Upper lobe of left lung (tissue), 6 donors: ENCODE data around the gene IFNL4. TPM values are rescaled to one million over a fixed set of nuclear protein-coding genes. Genes with fewer than 3 reads are reported as not detected.
A peak's percentile ranks its signal among the peaks of the same experiment; 100 is the strongest.

Experiments
- ATAC-seq, 2 donors: fragments of 200-7000 bp; cut with Tn5 transposase; one replicate each; pipeline ENCODE4 v1.9.1; 2022; ENCODE audit warnings: mild to moderate bottlenecking in 2 of 2, moderate library complexity in 2 of 2; ENCODE audit not compliant: low FRiP score in 2 of 2
- DNase-seq, 2 donors: peaks; one replicate each; pipeline ENCODE4 v3.0.0-alpha.2; 2019 to 2020
- H3K27ac ChIP-seq, 4 donors: fragments of 200-600 bp; sonication (generic); one replicate each; pipeline ENCODE4 v1.5.1; 2016 to 2019
- H3K27me3 ChIP-seq, 4 donors: fragments of 200-600 bp; sonication (generic); one replicate each; pipeline ENCODE4 v1.5.1; 2017 to 2019
- H3K36me3 ChIP-seq, 4 donors: fragments of 200-600 bp; sonication (generic); one replicate each; pipeline ENCODE4 v1.5.1; 2016 to 2019
- H3K4me1 ChIP-seq, 4 donors: fragments of 200-600 bp; sonication (generic); one replicate each; pipeline ENCODE4 v1.5.1; 2018 to 2019
- H3K4me3 ChIP-seq, 4 donors: fragments of 200-600 bp; sonication (generic); one replicate each; pipeline ENCODE4 v1.5.1; 2017 to 2019; ENCODE audit warnings: mild to moderate bottlenecking in 2 of 4, moderate library complexity in 1 of 4
- H3K9me3 ChIP-seq, 4 donors: fragments of 200-600 bp; sonication (generic); one replicate each; pipeline ENCODE4 v1.5.1; 2018 to 2019
- CTCF ChIP-seq, 6 experiments: fragments of 450-650 bp in 4 of 6; fragments of 200-600 bp in 2 of 6; sonication (generic) in 2 of 6; IDR thresholded peaks; one replicate each; pipeline ENCODE4 v1.5.1; 2016 to 2019; ENCODE audit warnings: antibody characterized with exemption in 6 of 6
- EP300 ChIP-seq, 4 donors: sonication (generic); formaldehyde crosslinking; IDR thresholded peaks; one replicate each; pipeline ENCODE4 v1.5.1; 2017; ENCODE audit warnings: antibody characterized with exemption in 4 of 4, control low read depth in 2 of 4
- POLR2A ChIP-seq, 4 donors: fragments of 450-650 bp; IDR thresholded peaks; one replicate each; pipeline ENCODE4 v1.5.1; 2016 to 2017; ENCODE audit warnings: antibody characterized with exemption in 4 of 4, mild to moderate bottlenecking in 2 of 4
- POLR2AphosphoS5 ChIP-seq, 2 donors: sonication (generic); formaldehyde crosslinking; IDR thresholded peaks; one replicate each; pipeline ENCODE4 v1.5.1; 2017; ENCODE audit warnings: antibody characterized with exemption in 2 of 2
- WGBS, 2 donors: methylation state at CpG; one replicate each; pipeline ENCODE4 v1.1.5; 2017 to 2018; 5-methylcytosine and 5-hydroxymethylcytosine counted together
- total RNA-seq, 6 donors: library from RNA; depleted of rRNA in 4 of 6; stranded (reverse); fragments of >200 nt in 4 of 6; gene quantifications; one replicate each; pipeline versions ENCODE4 v1.1.0 to v1.2.1, GENCODE V29; 2016 to 2021
- donor health status: DM: no; HTN: no; CAD: no; lungs with moderate emphysema.
- donor health status: DM: no; HTN: yes; CAD: no; lungs with severe emphysema.

IFNL4 gene
- total RNA-seq, 6 donors from 2014 or later = not detected

DNA sequence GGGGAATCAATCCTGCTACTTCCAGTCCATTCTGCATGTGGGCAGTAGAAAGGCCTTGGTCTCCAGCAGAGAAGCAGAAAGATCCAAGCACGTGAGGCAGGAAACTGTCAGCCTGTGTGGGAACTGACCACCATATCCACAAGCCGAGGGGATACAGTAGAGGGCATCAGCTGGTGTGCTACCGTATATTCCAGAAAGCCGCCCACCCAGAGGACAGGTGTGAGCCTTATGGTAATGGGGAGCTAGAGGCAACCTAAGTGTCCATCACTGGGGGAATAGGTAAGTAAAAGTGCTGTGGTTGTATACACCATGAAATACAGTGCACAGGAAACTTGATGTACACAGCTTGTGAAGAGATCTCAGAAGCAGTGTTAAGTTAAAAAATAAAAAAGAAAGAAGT is 44.7 kb upstream of the IFNL4 start:
- no peaks in the 10 kb centered on the region for H3K27me3 ChIP-seq
- no peaks in the 10 kb centered on the region for H3K4me1 ChIP-seq
- no peaks in the 10 kb centered on the region for H3K36me3 ChIP-seq
- TF ChIP-seq POLR2AphosphoS5 (IDR thresholded peaks at IDR 0.05) (no peak), CTCF (IDR thresholded peaks at IDR 0.05) (no peak), EP300 (IDR thresholded peaks at IDR 0.05) (no peak), POLR2A (IDR thresholded peaks at IDR 0.05) (no peak)
- DNase-seq = no peak
- ATAC-seq = no peak
- H3K4me3 ChIP-seq = no peak overlapping the region
- no peak overlapping the region for H3K27ac ChIP-seq
- H3K9me3 ChIP-seq = no peaks in the 10 kb centered on the region
- WGBS, 2 donors = 58 to 60% methylated on average over 4 of the region's 4 CpGs

DNA sequence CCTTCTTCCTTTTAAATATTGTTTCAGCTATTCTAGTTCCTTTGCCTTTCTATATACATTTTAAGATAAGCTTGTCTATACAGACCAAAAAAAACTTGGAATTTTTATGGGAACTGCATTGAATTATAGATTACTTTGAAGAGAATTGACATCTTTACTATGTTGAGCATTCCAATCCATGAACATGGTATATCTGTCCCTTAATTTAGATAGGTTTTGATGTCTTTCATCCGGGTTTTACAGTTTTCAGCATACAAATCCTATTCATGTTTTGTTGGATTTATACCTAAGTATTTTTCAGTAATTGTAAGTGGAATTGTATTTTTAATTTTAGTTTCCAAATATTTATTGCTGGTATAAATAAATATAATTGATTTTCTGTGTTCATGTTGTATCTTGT is 35.4 kb upstream of the IFNL4 start:
- Histone ChIP-seq H3K4me3 (no peak overlapping the region), H3K27ac (no peak overlapping the region), H3K4me1 (no peaks in the 10 kb centered on the region), H3K36me3 (no peaks in the 10 kb centered on the region), H3K27me3 (no peaks in the 10 kb centered on the region), H3K9me3 (no peaks in the 10 kb centered on the region)
- DNase-seq (no peak), ATAC-seq (no peak)
- TF ChIP-seq POLR2A (IDR thresholded peaks at IDR 0.05) (no peak), POLR2AphosphoS5 (IDR thresholded peaks at IDR 0.05) (no peak), EP300 (IDR thresholded peaks at IDR 0.05) (no peak), CTCF (IDR thresholded peaks at IDR 0.05) (no peak)
- 76 to 83% methylated on average over 1 of the region's 1 CpG for WGBS, 2 donors

DNA sequence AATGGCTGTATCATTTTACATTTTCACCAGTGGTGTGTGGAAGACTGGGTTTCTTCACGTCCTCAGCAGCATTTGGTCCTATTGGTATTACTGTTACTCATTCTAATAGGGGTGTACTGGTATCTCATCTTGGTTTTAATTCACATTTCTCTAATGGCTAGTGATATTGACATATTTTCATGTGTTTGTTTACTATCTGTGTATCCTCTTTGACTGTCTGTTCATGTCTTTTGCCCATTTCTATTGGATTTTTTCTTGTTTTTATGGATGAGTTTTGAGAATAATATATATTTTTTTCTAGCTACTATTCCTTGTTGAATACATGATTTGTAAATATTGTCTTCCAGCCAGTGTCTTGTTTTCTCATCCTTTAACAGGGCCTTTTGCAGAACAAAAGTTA is 33.4 kb upstream of the IFNL4 start:
- Histone ChIP-seq H3K4me1 (no peaks in the 10 kb centered on the region), H3K36me3 (no peaks in the 10 kb centered on the region), H3K27ac (no peak overlapping the region), H3K4me3 (no peak overlapping the region), H3K27me3 (no peaks in the 10 kb centered on the region), H3K9me3 (no peaks in the 10 kb centered on the region)
- DNase-seq (no peak), ATAC-seq (no peak)
- 50 to 62% methylated on average over 1 of the region's 1 CpG for WGBS, 2 donors
- TF ChIP-seq POLR2AphosphoS5 (IDR thresholded peaks at IDR 0.05) (no peak), CTCF (IDR thresholded peaks at IDR 0.05) (no peak), POLR2A (IDR thresholded peaks at IDR 0.05) (no peak), EP300 (IDR thresholded peaks at IDR 0.05) (no peak)

DNA sequence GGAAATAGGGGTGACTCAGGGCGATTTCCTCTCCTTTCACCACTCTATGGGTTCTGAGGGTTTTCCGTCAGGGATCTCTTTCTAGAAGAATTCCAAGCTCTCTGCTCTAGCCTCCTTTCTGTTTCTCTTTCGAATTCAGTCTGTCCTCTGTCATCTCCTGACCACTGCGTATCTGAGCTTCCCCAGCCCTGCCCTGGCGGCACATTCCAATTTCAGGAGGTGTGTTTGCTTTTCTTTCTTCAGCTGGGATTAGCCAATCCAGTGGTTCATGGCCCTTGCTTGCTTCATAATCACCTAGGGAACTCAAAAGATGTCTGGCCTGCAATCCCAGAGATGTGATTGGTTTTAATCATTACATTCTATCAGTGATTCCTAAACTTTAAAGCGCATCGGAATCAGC is 28.9 kb upstream of the IFNL4 start:
- Histone ChIP-seq H3K27ac (no peak overlapping the region), H3K36me3 (no peaks in the 10 kb centered on the region), H3K4me1 (no peaks in the 10 kb centered on the region), H3K27me3 (no peaks in the 10 kb centered on the region), H3K9me3 (no peaks in the 10 kb centered on the region), H3K4me3 (no peak overlapping the region)
- no peak for TF ChIP-seq EP300 (IDR thresholded peaks at IDR 0.05)
- no peak for TF ChIP-seq POLR2A (IDR thresholded peaks at IDR 0.05)
- TF ChIP-seq CTCF (IDR thresholded peaks at IDR 0.05) = no peak
- no peak for TF ChIP-seq POLR2AphosphoS5 (IDR thresholded peaks at IDR 0.05)
- ATAC-seq (peak in 1 of 2 donors; percentile 70), DNase-seq (peak in 1 of 2 donors; percentile 33)
- WGBS, 2 donors = 51 to 57% methylated on average over 7 of the region's 7 CpGs

DNA sequence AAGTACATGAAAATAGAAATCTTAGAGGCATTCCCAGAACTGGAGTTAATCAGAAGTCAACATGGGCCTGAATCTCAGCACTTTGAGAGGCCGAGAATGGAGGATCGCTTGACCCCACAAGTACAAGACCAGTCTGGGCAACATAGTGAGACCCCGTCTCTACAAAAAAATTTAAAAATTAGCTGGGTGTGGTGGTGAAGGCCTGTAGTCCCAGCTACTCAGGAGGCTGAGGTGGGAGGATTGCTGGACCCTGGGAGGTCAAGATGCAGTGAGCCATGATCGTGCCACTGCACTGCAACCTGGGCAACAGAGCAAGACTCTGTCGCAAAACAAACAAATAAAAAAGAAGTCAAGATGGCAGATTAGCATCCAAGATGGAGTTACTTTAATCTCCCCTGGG is 28.1 kb upstream of the IFNL4 start:
- Histone ChIP-seq H3K4me3 (no peak overlapping the region), H3K4me1 (no peaks in the 10 kb centered on the region), H3K27me3 (no peaks in the 10 kb centered on the region), H3K27ac (no peak overlapping the region), H3K36me3 (no peaks in the 10 kb centered on the region), H3K9me3 (no peaks in the 10 kb centered on the region)
- ATAC-seq = no peak
- TF ChIP-seq CTCF (IDR thresholded peaks at IDR 0.05) (no peak), POLR2AphosphoS5 (IDR thresholded peaks at IDR 0.05) (no peak), POLR2A (IDR thresholded peaks at IDR 0.05) (no peak), EP300 (IDR thresholded peaks at IDR 0.05) (no peak)
- WGBS, 2 donors = 97 to 98% methylated on average over 5 of the region's 5 CpGs
- DNase-seq = no peak
